T-cell (primary cell): Measurements from ENCODE around the gene PLIN5. TPM values are rescaled to one million over a fixed set of nuclear protein-coding genes. Genes with fewer than 3 reads are reported as not detected.
A peak's percentile ranks its signal among the peaks of the same experiment; 100 is the strongest.

Experiments used
- ATAC-seq, 4 experiments: fragments of 200-7000 bp in 3 of 4; fragments of 150-1000 bp in 1 of 4; cut with Tn5 transposase; replicated peaks in 1 of 4; 1 replicate in 3 of 4; 2 replicates in 1 of 4; pipeline ENCODE4 v1.10.0; 2021; ENCODE audit warnings: moderate library complexity in 3 of 4, mild to moderate bottlenecking in 2 of 4, moderate number of reproducible peaks in 1 of 4
- CTCF ChIA-PET, 2 donors: fragments of 300-600 bp; sonication (Branson Sonifier 250); formaldehyde crosslinking; loops; one replicate each; lab custom pipeline; 2022; ENCODE audit warnings: antibody characterized with exemption in 2 of 2; lab: Charles Lee
- POLR2A ChIA-PET, 2 donors: fragments of 300-600 bp; sonication (Branson Sonifier 250); formaldehyde crosslinking; loops; one replicate each; lab custom pipeline; 2022; ENCODE audit warnings: antibody characterized with exemption in 2 of 2; lab: Charles Lee
- DNase-seq, 35 experiments: peaks; one replicate each; pipeline versions ENCODE4 v3.0.0 to v3.0.0-alpha.2; 2013 to 2023
- H3K27ac ChIP-seq: one replicate; pipeline ENCODE4 v1.5.1; 2013; ENCODE audit warnings: low read length
- H3K27me3 ChIP-seq, 2 experiments: replicated peaks in 1 of 2; 1 replicate in 1 of 2; 2 replicates in 1 of 2; pipeline versions ENCODE4 v1.6.1 to v1.7.0; 2013; ENCODE audit warnings: low read length in 1 of 2, mixed read lengths in 1 of 2; ENCODE audit not compliant: control insufficient read depth in 2 of 2, insufficient read depth in 2 of 2; ENCODE audit errors: extremely low read depth in 1 of 2
- H3K36me3 ChIP-seq, 2 donors: 1 replicate in 1 of 2; 2 replicates in 1 of 2; pipeline versions ENCODE4 v1.6.1 to v1.7.0; 2013; ENCODE audit warnings: low read length in 1 of 2; ENCODE audit not compliant: control insufficient read depth in 2 of 2, insufficient read depth in 1 of 2; ENCODE audit errors: extremely low read depth in 1 of 2
- H3K4me1 ChIP-seq, 2 experiments: 1 replicate in 1 of 2; 2 replicates in 1 of 2; pipeline versions ENCODE4 v1.6.1 to v1.7.0; 2013; ENCODE audit warnings: low read length in 2 of 2, mixed read lengths in 1 of 2; ENCODE audit not compliant: insufficient read depth in 2 of 2, control insufficient read depth in 1 of 2; ENCODE audit errors: extremely low read depth in 1 of 2
- H3K4me3 ChIP-seq, 2 donors: 1 replicate in 1 of 2; 2 replicates in 1 of 2; pipeline versions ENCODE4 v1.5.1 to v1.7.0; 2013; ENCODE audit warnings: mild to moderate bottlenecking in 2 of 2, low read length in 1 of 2, moderate library complexity in 1 of 2; ENCODE audit not compliant: control insufficient read depth in 1 of 2; ENCODE audit errors: extremely low read depth in 1 of 2
- H3K9me3 ChIP-seq: 2 replicates; pipeline ENCODE4 v1.7.0; 2013
- H3K27ac Mint-ChIP-seq, 2 donors: one replicate each; pipeline ENCODE4 v1.8.0; 2020 to 2021; ENCODE audit warnings: mild to moderate bottlenecking in 2 of 2, mixed read lengths in 2 of 2
- H3K27me3 Mint-ChIP-seq, 2 donors: one replicate each; pipeline ENCODE4 v1.8.0; 2021 to 2022; ENCODE audit warnings: mixed read lengths in 2 of 2
- H3K36me3 Mint-ChIP-seq: one replicate; pipeline ENCODE4 v1.8.0; 2021; ENCODE audit warnings: mixed read lengths
- H3K4me1 Mint-ChIP-seq, 3 donors: one replicate each; pipeline ENCODE4 v1.8.0; 2020 to 2022; ENCODE audit warnings: mixed read lengths in 3 of 3, mild to moderate bottlenecking in 1 of 3
- H3K4me3 Mint-ChIP-seq, 3 donors: one replicate each; pipeline ENCODE4 v1.8.0; 2020 to 2022; ENCODE audit warnings: mild to moderate bottlenecking in 3 of 3, mixed read lengths in 3 of 3, moderate library complexity in 3 of 3
- H3K9me3 Mint-ChIP-seq, 3 donors: one replicate each; pipeline ENCODE4 v1.8.0; 2020 to 2022; ENCODE audit warnings: mixed read lengths in 3 of 3
- WGBS: methylation state at CpG from one replicate; pipeline ENCODE4 v1.1.5; 2013; ENCODE audit warnings: missing lambda C conversion rate; ENCODE audit not compliant: insufficient coverage; 5-methylcytosine and 5-hydroxymethylcytosine counted together
- total RNA-seq, 35 experiments: library from RNA in 6 of 35; stranded (reverse) in 6 of 35; fragments of 120-200 nt in 1 of 35; gene quantifications; one replicate each; pipeline versions ENCODE4 v1.2.1 to v1.2.4 and lab custom pipeline; 2013 to 2026

The PLIN5 gene
- total RNA-seq, 5 donors from 2014 or later (not counting 1 experiment from before 2014, with no cell fraction given), result 0.14 to 2.3 (median 0.99) TPM

DNA sequence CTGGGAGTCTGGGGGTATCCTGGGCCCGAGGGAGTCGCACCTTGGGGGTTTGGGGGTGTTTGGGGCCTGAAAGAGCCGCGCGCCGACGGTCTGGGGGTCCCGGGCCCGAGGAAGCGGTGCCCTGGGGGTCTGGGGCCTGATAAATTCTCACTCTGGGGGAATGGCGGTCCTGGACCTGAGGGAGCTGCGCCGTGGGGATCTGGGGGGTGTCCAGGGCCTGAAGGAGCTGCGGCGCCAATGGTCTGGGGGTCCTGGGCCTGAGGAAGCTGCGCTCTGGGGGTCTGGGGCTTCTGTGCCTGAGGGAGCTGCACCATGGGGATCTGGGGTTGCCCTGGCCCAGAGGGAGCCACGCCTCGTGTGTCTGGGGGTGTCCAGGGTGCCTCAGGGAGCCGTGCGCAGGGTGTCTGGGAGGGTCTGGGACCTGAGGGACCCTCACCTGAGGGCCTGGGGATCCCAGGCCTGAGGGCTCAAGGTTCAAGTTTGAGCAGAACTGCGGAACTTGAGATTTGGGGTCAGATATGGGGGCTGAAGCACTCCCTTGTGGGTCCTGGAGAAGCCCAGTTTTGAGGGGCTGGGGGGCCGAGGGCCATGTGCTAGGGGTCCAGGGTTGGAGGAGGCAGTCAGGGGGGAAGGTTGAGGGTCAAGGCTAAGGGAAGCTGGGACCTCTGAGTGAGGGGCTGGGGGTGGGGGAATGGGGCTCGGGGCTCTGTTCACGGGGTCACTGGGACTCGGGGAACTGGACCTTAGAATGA, 61.8 kb downstream of the PLIN5 start:
- Histone ChIP-seq H3K4me3 (peak overlapping the region; percentile 58 to 80), H3K9me3 (no peaks in the 10 kb centered on the region), H3K4me1 (peaks cover 15 to 38% of the 10 kb centered on the region in 2 experiments), H3K27ac (peak overlapping the region; percentile 1), H3K27me3 (no peaks in the 10 kb centered on the region), H3K36me3 (peaks cover 0 to 18% of the 10 kb centered on the region in 2 donors)
- no peak overlapping the region for H3K27ac Mint-ChIP-seq
- ATAC-seq (no peak), DNase-seq (no peak)
- 40% methylated on average over 24 of the region's 25 CpGs for WGBS
- H3K9me3 Mint-ChIP-seq, result no peaks in the 10 kb centered on the region
- CTCF ChIA-PET, result interaction anchor here in 1 of 2 donors (0.6 kb wide), 2 partner anchors 11 to 18 kb away, joined by 3 read pairs; no protein-coding TSS in a partner anchor
- peaks cover 12% of the 10 kb centered on the region for H3K36me3 Mint-ChIP-seq
- POLR2A ChIA-PET, result no interaction called here
- peak overlapping the region in 2 of 3 donors; percentile 73 to 76 for H3K4me3 Mint-ChIP-seq
- H3K4me1 Mint-ChIP-seq, result peaks cover 23 to 25% (median 24%) of the 10 kb centered on the region in 3 donors
- H3K27me3 Mint-ChIP-seq, result no peaks in the 10 kb centered on the region

Other genes starting within 250 kb of the PLIN5 start
- gene TMIGD2, start 232.8 kb downstream of the PLIN5 start, total RNA-seq, result 10 to 100 TPM; 13.5 to 44.0 (median 32.4) TPM
- gene FSD1, start 230.6 kb downstream of the PLIN5 start, total RNA-seq, result 1 to 10 TPM; 2.8 to 4.1 (median 3.4) TPM
- 1 to 10 TPM; 2.3 to 3.7 (median 2.9) TPM for gene STAP2, start 196.4 kb downstream of the PLIN5 start, total RNA-seq
- 10 to 100 TPM; 10.7 to 27.3 (median 22.6) TPM for gene MPND, start 191.7 kb downstream of the PLIN5 start, total RNA-seq
- gene SH3GL1, start 134.7 kb downstream of the PLIN5 start, total RNA-seq, result 10 to 100 TPM; 38.8 to 51.5 (median 45.7) TPM
- 10 to 100 TPM; 14.4 to 27.3 (median 16.5) TPM for gene CHAF1A, start 132.6 kb downstream of the PLIN5 start, total RNA-seq
- 10 to 100 TPM; 49.7 to 86.4 (median 76.5) TPM for gene UBXN6, start 77.4 kb downstream of the PLIN5 start, total RNA-seq
- 10 to 100 TPM; 24.9 to 41.8 (median 39.4) TPM for gene HDGFL2, start 62.9 kb downstream of the PLIN5 start, total RNA-seq
- gene PLIN4, start 16.7 kb downstream of the PLIN5 start, total RNA-seq, result under 1 TPM in 3 of 5 donors, not detected in 2; 0.06 to 0.16 (median 0.15) TPM
- under 1 TPM in 3 of 5 donors, not detected in 2; 0.13 to 0.32 (median 0.19) TPM for gene LRG1, start 4.8 kb upstream of the PLIN5 start, total RNA-seq
- gene SEMA6B, start 24.5 kb upstream of the PLIN5 start, total RNA-seq, result under 1 TPM in 3 of 5 donors, not detected in 2; 0.25 to 0.43 (median 0.32) TPM
- gene TNFAIP8L1, start 104.3 kb upstream of the PLIN5 start, total RNA-seq, result 10 to 100 TPM; 10.8 to 23.0 (median 19.5) TPM
- gene MYDGF, start 135.1 kb upstream of the PLIN5 start, total RNA-seq, result 10 to 100 TPM; 27.5 to 46.4 (median 38.3) TPM
- gene DPP9, start 188.6 kb upstream of the PLIN5 start, total RNA-seq, result 100 to 1,000 TPM in 2 of 5 donors, 10 to 100 TPM in 3; 71.8 to 103 (median 95.3) TPM